Skin epidermis (tissue), 12 donors: Measurements from ENCODE around the gene ARHGAP31.
"Not testable (repeated sequence)": the region's sequence is repeated elsewhere in the genome, so short reads cannot be mapped to it uniquely, and the experiment has no call there.

Experiments
- H3K27ac ChIP-seq, 21 experiments: fragments of 200-600 bp; sonication (generic) in 11 of 21; one replicate each; pipeline ENCODE4 v1.5.0; 2020; ENCODE audit warnings: mild to moderate bottlenecking in 3 of 21, inconsistent platforms in 2 of 21, moderate library complexity in 2 of 21
- H3K4me3 ChIP-seq, 7 experiments: fragments of 200-600 bp; sonication (generic) in 2 of 7; one replicate each; pipeline ENCODE4 v1.5.0; 2020; ENCODE audit warnings: inconsistent platforms in 2 of 7, mild to moderate bottlenecking in 2 of 7, moderate library complexity in 1 of 7

Gene ARHGAP31

DNA sequence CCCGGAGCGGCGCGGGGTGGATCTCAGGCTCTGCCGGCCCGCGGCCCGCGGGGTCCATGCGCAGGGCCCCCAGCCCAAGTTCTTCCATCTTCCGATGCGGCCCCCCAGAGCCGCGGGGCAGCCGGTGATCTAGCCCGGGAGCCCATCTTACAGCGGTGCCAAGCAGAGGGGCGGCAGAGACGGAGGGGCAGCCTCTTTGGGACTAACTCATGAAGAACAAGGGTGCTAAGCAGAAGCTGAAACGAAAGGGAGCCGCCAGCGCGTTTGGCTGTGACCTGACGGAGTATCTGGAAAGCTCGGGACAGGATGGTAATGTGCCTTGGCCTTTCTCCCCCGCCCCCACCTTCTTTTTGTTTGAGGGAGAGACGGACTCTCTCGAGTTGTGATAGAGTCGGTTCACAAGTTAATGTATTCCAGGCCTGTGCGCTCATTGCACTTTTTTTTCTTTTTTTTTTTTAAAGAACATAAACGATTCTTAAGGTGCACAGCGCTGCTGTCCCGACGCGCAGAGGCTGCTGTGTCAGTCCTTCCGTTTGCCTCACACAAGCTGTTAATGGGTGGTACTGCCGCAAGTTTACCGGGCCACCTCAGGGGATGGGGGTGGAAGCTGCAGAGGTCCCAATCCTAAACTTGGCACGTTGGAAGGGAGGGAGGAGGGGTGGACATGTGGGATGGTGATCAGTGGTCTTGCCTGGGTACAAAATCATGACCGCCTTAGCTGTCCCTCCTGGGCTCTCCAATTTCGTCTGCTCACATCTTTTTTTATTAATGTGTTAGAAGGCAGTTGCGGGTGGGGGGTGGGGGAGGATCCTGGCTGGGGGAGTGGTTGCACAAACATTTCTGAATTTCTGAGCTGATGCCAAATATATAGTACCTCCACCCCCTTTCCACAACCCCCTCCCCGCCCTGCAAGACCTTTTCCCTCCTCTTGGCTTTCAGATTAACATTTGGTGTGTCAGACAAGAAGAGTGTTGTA, 801 bp downstream of the ARHGAP31 start:
- H3K27ac ChIP-seq = peak overlapping the region; percentile 81 to 99 (median 95)
- H3K4me3 ChIP-seq = peak overlapping the region; percentile 54 to 78 (median 66)

DNA sequence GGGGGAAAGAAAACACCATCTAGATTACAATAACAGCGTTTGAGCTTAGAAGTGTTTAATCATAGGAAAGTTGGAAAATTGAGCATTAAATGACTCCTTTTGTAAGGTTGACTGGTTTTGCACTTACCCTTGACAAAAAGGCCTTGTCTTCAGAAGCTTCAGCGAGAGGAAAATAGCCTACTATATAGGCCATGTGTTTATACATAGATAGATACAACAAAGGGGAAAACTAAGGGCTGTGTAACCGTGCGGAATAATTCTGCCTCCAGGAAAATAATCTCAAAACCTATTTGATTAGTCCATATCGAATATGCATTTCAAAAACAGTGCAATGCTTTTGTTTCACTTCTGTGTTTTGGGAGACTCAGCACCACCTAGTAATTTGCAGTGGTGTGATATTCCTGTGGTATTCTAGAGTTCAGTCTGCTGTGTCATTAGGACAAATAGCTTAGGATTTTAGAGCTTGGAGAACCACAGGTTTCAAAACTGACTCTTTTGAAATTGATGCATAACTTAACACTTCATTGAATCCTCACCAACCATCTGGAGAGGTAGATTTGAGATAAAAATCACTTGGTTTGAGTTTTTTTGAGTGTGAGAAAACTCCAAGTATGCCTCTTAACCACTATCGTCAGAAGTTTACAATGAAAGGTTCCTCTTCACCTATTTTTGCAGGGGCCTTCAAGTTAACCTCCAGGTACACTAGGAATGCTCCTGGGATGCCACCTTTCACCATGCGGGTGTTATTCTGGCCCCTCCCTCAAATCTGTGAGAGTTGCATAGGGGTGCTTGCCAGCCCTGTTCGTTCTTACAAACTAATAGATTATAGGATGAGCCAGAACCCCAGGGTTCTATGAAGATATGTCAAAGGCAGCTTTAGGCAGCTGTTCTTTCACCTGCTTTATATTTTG, 1.9 kb downstream of the ARHGAP31 start:
- Histone ChIP-seq H3K27ac (peak overlapping the region in 19 of 21 experiments; percentile 12 to 99 (median 95)), H3K4me3 (peak overlapping the region; percentile 54 to 78 (median 66))

DNA sequence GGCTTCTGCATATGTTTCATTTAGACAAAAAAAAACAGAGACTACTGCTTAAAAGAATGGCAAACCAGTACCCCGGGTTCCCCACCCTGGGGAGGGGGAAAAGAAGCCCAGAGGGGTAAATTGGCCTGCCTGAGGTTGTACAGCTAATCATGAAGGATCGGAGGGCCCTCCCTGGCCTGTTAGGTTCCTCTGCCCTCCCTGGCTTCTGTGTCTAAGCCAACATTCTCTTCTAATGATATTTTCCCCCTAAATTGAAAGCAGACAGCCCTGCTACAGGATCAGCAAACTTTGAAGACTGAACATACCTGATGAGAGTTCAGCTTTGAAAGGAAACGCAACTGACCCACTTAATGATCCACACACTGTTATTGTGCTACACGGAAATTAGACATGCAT, 2.5 kb downstream of the ARHGAP31 start:
- Histone ChIP-seq H3K27ac (peak overlapping the region in 17 of 21 experiments; percentile 2 to 99 (median 95)), H3K4me3 (peak overlapping the region in 4 of 7 experiments; percentile 63 to 78 (median 70))

DNA sequence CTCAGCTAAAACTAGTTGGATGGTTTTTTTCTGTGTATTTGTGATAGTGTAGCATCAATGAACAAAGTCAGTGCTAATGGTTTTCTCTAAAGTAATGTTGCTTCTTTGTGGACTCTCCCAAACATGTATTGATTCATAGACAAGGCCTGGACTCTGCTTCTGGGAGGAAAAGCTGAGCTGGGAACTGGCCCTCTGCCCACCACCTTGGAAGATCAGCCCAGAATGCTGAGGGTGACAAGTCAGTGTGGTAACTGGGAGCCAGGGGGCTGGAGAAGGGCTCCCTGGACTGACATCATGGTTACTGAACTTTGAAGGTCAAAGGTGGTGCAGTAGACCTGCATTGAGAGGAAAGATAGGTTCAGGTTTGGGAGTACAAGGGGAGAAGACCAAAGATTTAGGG, 3.0 kb downstream of the ARHGAP31 start:
- peak overlapping the region in 12 of 21 experiments; percentile 38 to 99 (median 93) for H3K27ac ChIP-seq

DNA sequence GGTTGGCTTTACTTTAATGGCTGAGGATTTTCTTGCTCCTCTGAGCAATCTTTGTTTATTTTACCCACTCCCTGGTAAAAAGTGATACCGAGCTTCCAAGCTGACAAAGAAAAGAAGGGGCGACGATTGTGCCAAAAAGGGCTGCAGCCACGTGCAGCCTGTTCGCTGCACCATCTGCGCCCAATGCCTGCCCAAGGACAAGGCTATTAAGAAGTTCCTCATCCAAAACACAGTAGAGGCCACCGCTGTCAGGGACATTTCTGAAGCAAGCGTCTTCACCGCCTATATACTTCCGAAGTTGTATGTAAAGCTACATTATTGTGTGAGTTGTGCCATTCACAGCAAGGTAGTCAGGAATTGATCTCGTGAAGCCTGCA, 4.4 kb downstream of the ARHGAP31 start:
- Histone ChIP-seq H3K4me3 (no peak overlapping the region), H3K27ac (no peak overlapping the region)

More for the DNA sequence above, 3.0 kb downstream of the ARHGAP31 start:
- H3K4me3 ChIP-seq = peak overlapping the region in 2 of 7 experiments; percentile 63 to 76

DNA sequence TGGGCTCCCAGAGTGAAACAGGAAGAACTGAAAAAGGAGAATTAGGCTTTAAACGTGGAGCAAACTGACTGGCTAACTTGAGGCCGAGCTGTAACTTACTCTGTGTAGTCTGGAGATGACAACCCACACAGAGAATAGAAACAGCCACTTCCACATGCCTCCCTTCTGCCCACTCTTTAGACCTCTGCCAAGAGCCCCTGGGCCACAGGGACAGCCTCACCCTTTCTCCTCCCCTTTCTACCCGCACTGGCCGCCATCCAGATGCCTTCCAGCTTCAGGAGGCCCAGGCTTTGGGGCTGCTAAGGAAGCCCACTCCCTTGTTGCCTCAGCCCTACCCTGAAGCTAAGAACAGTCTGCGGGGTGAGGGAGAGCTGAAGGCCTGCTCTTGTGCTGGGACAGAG, 6.8 kb downstream of the ARHGAP31 start:
- peak overlapping the region in 16 of 21 experiments; percentile 8 to 77 (median 54) for H3K27ac ChIP-seq
- H3K4me3 ChIP-seq = no peak overlapping the region

DNA sequence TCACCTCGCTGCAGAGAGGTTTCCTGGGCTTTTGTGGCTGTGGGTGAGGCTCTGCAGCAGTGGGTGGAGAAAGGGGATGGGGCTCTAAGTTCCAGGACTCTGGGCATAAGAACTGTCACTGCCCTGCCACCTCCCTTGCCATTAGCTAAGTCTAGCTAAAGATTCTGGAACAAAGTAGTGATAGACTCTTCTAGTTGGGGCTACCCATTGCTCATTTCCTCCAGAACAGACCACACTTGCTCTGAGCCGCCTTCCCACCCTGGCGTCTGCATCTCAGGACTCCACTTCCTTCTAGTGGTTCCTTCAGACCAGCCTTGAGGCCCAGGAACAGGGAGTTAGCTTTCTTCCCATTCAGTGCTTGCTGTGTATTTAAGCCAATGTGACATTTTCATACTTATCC, 7.5 kb downstream of the ARHGAP31 start:
- Histone ChIP-seq H3K4me3 (no peak overlapping the region), H3K27ac (peak overlapping the region in 15 of 21 experiments; percentile 8 to 77 (median 57))

DNA sequence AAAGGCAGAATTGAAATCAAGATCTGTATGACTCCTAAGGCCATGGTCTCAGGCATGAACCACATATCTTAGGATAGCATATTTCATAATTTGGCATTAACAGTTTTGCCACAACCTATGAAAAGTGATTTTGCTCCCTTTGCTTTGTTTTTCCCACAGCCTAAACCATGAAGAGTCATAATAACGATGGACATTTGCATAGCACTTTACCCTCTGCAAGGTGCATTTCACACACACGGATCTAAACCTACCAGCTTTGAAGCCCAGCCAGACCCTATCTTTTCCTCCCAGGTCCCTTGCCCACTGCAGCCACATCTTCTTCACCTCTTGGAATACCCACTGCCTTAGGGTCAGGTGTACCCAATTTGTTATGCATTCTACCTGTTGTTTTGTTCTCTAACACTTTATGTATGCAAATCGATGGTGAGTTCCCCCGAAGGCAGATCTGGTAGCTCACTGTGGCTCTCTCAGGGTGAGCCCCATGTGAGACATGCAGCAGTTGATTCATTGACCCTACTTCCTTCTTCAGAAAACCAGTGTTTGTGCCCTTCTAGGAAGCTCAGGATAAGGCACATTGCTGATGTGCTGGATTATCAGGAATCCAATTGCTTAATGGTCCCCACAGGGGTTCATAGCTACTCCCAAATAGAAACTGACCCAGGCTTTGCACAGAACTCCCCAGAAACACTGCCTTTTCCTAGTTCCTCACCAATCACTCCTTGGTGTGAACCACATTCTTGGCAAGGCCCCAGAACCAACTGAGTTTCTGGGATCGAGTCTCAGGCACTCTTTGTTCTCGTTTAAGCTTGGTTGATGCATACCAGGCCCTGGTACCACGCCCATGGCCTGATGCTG, 8.7 kb downstream of the ARHGAP31 start:
- H3K27ac ChIP-seq = no peak overlapping the region
- no peak overlapping the region for H3K4me3 ChIP-seq

DNA sequence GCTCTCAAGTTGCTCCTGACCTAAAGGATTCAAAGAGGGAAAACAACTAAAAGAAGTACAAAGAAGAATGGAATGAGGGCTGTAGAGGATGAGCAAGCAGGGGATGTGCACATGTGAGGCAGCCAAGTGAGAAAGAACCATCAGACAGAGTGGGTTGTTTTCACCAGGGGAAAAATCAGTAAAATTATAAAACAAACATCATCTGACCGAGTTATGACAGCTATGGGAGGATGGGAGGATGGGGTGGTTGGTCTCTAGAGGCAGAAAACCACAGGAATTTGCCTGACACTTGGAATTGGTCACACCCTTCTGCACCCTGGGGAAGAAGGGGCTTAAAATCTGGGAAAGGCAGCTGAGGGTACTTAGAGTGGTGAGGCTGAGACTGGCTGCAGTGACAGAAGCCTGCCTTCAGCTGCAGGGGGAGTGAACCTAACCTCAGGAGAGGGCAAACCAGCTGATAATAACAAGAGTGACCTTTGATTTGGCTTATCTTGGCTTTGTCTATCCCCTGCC, 10.1 kb downstream of the ARHGAP31 start:
- Histone ChIP-seq H3K27ac (peak overlapping the region in 2 of 21 experiments; percentile 37 to 43), H3K4me3 (no peak overlapping the region)

DNA sequence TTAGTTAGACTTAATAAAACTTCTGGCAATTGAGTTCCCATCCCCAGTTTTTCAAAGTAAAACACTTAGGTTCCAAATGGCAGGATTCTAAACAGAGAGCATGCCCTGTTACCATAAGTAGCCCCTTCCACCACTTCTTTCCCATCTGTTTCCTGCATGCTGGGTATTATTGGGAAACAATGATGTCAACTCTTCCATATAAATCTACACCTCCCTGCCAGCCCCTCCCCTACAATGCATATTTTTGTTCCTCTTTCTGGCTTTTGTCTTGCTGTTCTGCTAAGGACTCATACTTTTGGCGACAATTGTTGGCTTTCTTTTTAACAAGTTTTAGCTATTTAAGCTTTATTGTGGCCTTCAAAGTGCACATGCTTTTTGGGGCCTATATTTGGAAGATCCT, 11.1 kb downstream of the ARHGAP31 start:
- no peak overlapping the region for H3K4me3 ChIP-seq
- H3K27ac ChIP-seq = peak overlapping the region in 4 of 21 experiments; percentile 14 to 72 (median 31)

DNA sequence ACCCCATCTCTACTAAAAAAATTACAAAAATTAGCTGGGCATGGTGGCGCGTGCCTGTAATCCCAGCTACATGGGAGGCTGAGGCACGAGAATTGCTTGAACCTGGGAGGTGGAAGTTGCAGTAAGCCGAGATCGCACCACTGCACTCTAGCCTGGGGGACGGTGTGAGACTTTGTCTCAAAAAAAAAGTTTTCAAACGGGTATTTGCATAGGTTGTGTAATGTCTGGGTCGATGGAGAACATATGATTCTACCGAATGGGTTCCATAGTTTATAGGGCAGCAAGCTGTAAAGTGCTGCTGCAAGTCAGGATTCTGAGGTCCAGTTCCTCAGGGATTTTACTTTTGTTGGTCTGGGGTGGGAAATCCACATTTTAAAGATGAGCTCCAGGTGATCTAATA, 12.2 kb downstream of the ARHGAP31 start:
- H3K4me3 ChIP-seq = not testable (repeated sequence)
- H3K27ac ChIP-seq = peak overlapping the region in 1 of 21 experiments; percentile 72

DNA sequence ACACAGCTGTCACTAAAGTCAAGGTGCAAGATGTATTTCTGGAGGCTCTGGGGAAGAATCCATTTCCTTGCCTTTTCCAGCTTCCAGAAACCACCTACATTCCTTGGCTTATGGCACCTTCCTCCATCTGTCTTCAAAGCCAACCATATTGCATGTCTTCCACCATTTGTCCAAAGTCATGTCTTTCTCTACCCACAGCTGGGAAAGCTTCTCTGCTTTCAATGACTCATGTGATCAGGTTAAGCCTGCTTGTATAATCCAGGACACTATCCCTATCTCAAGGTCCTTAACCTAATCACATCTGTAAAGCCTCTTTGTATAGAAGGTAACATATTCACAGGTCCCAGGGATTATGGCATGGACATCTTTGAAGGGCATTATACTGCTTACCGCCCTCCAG, 14.2 kb downstream of the ARHGAP31 start:
- H3K4me3 ChIP-seq = no peak overlapping the region
- H3K27ac ChIP-seq = no peak overlapping the region

DNA sequence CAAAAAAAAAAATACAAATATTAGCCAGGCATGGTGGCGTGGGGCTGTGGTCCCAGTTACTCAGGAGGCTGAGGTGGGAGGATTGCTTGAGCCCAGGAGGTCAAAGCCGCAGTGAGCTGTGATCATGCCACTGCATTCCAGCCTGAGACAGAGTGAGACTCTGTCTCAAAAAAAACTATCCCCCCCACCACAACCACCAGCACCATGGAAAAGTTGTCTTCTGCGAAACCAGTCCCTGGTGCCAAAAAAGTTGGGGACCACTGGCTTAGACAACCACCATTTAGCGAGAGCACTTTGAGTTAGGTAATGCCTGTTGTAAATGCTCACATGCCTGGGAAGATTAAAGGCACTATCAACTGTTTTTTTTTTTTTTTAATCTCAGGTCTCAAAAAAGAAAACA, 15.4 kb downstream of the ARHGAP31 start:
- H3K27ac ChIP-seq = peak overlapping the region in 1 of 21 experiments; percentile 17

DNA sequence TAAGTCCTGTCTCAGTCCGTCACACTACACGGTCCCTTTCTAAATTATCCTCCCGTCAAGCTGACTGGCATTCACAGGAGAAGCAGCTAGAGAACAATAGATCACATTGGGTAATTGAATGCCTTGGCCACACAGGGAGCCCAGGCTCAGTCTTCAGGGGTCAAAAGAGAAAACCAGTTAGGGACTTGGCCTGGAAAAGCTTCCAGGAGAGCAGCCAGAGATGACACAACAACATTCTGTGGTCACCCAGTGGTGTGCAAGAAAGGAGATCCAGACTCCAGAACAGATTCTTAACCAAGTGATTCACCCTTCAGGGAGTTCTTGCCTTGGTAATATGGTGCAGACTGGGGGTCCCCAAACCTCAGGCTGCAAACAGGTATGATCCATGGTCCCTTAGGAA, 15.9 kb downstream of the ARHGAP31 start:
- H3K27ac ChIP-seq = peak overlapping the region in 1 of 21 experiments; percentile 32
- H3K4me3 ChIP-seq = no peak overlapping the region

More for the DNA sequence above, 15.4 kb downstream of the ARHGAP31 start:
- H3K4me3 ChIP-seq = no peak overlapping the region

DNA sequence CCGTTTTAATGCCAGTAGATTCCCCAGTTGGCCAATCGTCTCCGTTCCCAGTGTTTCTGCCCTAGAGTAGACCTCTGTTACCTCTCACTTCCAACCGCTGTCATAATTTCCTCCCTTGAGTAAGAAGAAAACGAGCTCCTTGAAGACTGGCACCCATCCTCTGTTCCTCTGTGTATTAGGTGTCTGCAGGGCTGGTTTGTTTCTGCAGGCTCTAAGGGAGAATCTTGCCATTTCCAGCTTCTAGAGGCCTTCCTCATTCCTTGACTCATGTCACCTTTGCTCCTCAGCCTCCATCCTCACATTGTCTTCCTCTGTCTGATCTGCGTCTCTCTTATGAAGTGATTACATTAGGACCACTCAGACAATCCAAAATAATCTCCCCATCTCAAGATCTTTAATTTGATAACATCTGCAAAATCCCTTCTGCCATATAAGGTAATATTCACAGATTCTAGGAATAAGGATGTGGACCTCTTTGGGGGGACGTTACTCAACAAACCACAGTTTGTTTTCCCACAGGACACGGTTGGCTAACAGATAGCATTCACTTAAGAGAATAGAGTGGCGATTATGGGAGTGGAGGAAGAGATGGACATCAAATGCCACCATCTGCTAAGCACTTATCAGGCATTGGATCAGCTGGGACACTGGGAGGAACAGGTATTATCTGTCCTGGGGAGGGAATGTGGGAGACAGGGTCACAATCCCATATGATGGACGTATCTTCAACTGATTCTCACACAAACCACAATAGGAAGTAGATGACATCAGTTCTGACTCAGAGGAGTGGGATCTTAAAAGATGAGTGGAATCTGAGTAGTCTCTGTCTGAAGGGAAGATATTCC, 17.1 kb downstream of the ARHGAP31 start:
- Histone ChIP-seq H3K27ac (no peak overlapping the region), H3K4me3 (no peak overlapping the region)

DNA sequence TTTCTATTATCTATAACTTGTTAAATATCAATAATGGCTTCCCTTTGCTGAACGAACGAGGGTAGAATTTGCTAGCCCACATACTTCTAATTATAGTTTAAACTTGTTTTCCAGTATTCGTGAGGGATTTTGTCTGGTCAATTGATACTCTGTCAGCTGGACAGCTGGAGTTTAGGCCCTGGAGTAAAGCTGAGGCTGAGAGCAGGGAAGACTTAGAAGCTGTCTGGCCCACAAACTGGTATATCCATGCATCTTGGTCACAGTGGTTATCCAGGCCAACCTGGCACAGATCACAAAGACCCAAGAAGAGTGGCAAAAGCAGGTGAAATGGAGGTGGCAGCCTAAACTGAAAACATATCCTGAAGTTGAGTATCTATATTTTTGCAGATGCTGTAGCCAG, 19.3 kb downstream of the ARHGAP31 start:
- no peak overlapping the region for H3K4me3 ChIP-seq

DNA sequence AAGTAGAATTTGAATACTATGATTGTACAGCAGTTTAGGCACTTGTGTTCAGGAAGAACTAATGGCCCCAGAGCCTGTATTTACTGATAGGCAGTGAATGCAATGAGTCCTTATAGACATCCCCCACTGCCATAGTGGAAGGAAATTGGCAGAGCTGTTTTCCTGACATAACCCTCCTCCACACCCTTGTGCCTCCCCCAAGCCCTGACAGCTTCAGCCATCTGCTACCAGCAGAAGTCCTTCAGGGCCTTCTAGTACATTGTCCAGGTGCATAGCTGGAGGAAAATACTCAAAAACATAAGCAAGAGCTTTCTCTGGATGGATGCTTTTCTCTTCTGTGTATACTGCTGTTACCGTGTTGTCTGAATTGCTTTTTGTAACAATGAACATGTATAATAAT, 20.6 kb downstream of the ARHGAP31 start:
- H3K4me3 ChIP-seq = no peak overlapping the region
- H3K27ac ChIP-seq = no peak overlapping the region

More for the DNA sequence above, 19.3 kb downstream of the ARHGAP31 start:
- no peak overlapping the region for H3K27ac ChIP-seq
